Head of caudate nucleus (tissue), 42 donors: ENCODE results near the gene FRY.
"Not testable (repeated sequence)": the region's sequence is repeated elsewhere in the genome, so short reads cannot be mapped to it uniquely, and the experiment has no call there.

Experiments
- DNase-seq, 42 donors: peaks; one replicate each; pipeline versions ENCODE4 v3.0.0 to v3.0.0-alpha.2; 2020 to 2021; ENCODE audit warnings: mixed read lengths in 7 of 42
- intact Hi-C: fragments of 100-400 bp; cut with DNase I; formaldehyde crosslinking; loops from one replicate; pipeline ENCODE4 v1.15.0; 2022

Gene FRY

DNA sequence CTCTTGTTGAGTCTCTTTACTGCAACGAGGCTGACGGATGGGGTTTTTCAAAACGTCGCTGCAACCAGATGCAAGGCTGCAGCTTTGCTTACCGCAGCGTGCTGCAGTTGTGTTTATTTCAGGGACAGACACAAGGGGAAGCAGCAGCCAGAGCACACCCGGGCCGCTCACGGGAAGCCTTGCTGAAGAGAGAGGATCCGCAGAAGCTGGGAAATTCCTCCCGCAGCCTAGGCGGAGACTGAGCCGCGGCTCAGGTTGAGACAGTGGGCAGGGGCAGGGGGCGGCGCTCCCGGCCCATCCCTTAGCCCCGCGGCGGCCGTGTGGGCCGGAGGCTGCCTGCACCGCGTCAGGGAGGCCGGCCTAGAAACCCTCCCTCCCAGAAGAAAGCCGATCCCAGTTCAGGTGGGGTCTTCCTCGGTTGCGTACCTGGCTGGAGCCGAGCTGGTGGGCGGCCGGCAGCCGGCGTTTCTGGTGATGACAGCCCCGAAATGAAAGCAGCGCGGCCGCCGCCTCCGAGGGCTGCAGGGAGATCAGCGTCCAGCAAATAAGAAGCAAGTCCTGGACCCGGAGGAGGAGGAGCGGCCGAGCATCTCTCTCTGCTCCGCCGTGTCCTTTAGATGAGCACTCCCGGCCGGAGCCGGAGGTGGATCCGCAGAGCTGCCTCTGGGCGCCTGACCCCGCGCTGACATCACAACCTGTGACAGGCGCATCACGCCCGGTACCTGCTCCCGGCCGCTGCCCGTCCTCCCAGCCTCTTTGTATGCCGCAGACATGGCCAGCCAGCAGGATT lies at the start of gene FRY:
Gene FRY (plus strand): TSS at position 750 of the 790 bp plus-strand sequence. CDS start 22 bp downstream, at position 772.
- peak; percentile 41 to 86 (median 73) for DNase-seq
- intact Hi-C loops, result no loop called here

DNA sequence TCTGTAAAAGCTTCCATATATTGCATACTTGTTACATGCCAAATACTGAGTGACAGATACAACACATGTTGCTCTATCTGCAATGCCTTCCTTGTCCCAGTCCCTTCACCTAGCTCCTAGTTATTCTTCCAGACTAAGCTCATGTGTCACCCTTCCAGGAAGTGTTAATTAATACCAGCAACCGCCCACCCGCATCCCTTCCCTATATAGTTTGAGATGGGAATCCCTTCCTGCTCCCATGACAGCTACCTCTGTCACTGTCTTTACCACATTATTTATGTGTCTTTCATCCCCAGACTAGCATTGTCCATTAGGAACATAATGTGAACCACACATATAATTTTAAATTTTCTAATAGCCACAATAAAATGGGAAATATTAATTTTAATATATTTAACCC lies 49.5 kb upstream of the FRY start:
- DNase-seq, result no peak
- intact Hi-C loops, result no loop called here

DNA sequence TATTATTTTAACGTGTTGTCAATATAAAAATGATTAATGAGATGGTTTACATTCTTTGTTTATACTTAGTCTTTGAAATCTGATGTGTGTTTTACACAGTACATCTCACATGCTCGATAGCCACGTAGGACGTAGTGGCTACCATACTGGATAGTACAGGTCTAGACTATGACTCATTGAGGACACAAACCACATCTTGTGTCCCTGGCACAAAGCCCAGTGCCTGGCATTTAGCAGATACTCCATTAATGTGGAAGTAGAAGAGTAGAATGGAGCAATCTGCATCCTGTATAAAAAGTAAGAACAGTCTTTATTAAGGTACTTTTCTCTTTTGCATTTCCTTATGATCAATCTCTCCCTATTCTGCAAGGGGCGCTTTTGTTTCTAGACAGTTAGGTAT lies 49.0 kb upstream of the FRY start:
- intact Hi-C loops, result no loop called here
- DNase-seq, result peak in 4 of 42 donors; percentile 9 to 26 (median 15)

DNA sequence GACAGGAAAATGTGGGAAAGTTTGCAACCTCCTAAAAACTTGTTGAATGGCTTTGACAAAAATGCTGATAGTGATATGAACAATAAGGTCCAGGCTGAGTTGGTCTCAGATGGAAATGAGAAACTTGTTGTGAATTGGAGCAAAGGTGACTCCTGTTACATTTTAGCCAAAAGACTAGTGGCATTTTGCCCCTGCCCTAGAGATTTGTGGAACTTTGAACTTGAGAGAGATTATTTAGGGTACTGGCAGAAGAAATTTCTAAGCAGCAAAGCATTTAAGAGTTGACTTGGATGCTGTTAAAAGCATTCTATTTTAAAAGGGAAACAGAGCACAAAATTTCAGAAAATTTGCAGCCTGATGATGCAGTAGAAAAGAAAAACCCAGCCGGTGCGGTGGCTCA lies 47.9 kb upstream of the FRY start:
- intact Hi-C loops, DNase-seq: not testable (repeated sequence)

DNA sequence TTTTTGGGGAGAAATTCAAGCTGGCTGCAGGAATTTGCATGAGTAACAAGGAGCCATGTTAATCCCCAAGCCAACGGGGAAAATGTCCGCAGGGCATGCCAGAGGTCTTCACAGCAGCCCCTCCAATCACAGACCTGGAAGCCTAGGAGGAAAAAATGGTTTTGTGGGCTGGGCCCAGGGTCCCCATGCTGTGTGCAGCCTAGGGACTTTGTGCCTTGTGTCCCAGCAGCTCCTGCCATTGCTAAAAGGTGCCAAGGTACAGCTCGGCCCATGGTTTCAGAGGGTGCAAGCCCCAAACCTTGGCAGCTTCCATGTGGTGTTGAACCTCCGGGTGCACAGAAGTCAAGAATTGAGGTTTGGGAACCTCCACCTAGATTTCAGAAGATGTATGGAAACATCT lies 47.2 kb upstream of the FRY start:
- intact Hi-C loops, DNase-seq: not testable (repeated sequence)

DNA sequence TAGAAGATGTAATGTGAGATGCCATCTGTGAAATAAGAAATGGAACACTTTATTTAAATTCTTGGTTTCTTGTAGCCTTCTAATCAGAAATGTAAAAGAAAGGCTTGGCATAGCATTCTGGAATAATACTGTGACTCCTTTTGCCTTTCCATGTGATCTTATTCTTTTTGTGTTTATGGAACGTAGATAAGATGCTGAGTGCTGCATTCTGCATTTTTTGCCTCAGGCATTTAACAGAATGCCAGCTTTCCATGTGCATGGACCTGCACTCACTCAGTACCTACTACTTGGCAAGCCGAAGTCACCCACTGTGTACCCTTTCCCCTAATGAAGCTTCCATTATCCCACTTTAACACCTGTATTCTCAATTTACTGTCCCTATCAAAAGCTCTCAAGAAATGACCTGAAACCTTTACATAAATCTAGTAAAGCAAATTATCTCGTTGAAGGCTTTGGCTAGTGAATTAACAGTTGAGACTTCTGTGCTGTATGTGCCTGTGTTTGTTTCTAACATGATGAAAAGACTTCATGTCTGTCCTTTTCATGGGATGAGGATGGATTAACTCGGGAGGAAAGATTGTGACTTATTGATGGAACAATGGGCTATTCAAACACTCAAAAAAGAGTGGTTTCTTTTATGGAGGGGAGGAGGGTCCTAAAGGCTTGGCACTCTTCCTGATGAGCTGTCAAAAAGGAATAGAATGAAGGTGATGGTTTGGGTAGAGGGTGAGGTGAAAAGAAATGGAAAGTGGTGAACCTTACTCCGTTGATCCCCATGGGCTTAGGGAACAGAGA lies 44.7 kb upstream of the FRY start:
- no peak for DNase-seq
- intact Hi-C loops, result no loop called here

DNA sequence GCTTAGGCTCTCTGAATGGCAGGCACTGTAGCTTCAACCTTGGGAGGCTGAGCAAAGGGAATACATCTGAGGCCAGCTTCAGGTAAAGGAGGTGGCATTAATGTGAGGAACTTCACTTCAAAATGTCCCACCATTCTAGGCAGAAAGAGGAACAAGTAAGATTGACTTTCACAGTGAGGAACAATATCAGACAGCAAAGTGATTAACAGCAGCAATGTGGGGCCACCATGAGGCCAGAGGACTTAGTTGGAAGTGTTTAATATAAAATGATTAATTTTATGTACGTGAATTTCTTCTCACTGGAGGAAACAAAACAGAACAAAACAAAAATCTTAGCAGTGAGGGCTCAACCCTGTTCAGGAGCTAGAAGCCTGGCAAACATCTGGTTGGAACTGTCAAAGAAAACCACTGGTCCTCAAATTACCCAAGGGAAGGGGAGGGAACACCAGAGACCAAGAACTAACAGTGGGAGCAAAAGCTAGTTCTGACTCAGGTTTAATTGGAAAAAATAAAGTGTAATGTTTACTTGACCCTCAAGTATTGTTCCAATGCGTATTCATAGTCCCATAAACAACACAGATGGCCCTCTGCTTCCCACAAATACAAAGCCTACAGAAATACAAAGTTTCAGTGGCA lies 43.9 kb upstream of the FRY start:
- no peak for DNase-seq
- intact Hi-C loops, result no loop called here

DNA sequence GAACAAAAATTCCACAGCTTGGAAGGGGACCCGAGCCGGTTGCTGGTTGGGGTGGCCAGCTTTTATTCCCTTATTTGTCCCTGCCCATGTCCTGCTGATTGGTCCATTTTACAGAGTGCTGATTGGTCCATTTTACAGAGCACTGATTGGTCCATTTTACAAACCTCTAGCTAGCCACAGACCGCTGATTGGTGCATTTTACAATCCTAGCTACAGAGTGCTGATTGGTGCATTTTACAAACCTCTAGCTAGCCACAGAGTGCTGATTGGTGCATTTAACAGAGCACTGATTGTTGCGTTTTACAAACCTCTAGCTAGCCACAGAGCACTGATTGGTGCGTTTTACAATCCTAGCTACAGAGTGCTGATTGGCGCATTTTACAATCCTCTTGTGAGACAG lies 37.2 kb upstream of the FRY start:
- DNase-seq, intact Hi-C loops: not testable (repeated sequence)

DNA sequence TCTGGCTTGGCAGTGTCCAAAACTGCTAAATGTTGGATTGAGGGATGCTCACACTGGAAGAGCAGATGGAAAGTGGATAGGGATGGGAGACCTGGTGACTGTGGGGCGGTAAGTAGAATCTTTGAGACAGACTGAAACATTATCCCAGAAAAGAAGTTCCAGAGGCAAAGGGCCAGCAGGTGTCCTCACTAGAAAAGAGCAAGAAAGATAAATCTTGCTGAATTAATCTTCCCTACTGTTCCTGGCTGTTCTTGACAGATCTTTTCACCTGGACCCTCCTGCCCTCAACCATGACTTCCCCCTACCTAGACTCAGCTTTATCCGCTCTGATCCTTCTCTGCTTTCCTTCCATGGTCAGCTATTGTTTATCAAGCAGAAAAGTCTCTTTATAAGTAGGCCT lies 35.0 kb upstream of the FRY start:
- no peak for DNase-seq
- intact Hi-C loops, result no loop called here

DNA sequence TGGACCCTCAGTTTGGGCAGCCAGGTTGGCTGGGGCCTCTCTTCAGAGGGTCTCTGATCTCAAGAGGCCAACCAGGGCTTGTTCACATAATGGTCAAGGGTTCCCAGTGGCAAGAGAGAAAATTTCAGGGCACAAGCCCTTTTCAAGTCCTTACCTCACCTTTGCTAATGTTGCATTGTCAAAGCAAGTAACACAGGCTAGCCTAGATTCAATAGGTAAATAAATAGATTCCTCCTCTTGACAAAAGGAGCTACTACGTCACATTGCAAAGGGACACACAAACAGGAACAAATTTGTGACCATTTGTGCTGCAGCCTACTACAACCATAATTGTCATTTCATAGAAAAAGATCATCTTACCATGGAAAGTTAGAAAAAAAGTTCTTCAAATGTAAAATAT lies 33.9 kb upstream of the FRY start:
- DNase-seq, result no peak
- intact Hi-C loops, result no loop called here

DNA sequence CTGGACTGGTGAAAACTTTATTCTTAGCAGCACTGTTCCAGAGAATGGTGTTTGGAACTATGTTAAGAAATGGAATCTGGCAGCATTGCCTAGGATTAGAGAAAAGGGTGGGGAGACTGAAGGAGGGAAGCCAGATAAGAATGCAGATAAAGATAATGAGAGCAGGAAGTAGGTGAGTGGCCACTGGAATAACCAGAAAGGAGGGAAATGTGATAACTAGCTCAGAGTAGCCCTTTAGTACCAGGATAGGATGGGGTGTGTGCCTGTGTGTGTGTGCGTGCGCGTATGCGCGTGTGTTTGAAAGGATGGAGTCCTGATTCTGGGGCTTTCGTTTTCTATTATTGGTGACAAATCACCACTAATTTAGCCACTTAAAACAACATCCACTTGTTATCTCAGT lies 33.4 kb upstream of the FRY start:
- no peak for DNase-seq
- intact Hi-C loops, result no loop called here

DNA sequence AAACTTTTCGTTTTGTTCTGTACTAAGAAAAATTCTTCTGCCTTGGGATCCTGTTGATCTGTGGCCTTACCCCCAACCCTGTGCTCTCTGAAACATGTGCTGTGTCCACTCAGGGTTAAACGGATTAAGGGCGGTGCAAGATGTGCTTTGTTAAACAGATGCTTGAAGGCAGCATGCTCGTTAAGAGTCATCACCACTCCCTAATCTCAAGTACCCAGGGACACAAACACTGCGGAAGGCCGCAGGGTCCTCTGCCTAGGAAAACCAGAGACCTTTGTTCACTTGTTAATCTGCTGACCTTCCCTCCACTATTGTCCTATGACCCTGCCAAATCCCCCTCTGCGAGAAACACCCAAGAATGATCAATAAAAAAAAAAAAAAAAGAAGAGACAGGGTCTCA lies 30.8 kb upstream of the FRY start:
- intact Hi-C loops, DNase-seq: not testable (repeated sequence)

DNA sequence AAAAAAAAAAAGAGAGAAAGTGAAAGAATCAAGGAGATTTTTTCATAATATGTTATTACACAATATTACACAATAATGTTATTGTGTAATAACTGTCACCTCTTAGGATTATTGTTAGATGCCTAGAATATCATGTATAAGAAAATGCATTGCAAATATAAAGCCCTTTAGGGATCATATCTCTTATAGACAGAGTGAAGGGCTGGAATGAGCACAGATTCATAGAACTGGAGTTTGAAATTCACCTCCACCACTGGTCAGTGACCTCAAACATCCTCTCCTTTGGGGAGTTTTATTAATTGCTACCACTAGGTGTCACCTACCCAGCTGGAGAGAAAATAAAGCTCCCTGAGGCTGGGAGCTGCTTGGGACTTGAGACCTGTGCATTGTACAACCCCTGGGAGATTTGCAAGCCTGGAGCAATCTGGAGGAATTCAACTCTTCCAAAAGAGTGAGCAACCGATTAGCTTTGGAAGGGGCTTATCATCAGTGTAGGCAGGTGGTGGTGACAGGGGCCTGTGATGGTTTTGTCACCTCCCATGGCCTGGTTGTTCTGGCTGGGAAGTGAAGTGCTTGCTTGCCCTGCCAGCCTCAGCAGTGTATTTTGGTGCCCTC lies 30.3 kb upstream of the FRY start:
- DNase-seq, result peak in 1 of 42 donors; percentile 6

DNA sequence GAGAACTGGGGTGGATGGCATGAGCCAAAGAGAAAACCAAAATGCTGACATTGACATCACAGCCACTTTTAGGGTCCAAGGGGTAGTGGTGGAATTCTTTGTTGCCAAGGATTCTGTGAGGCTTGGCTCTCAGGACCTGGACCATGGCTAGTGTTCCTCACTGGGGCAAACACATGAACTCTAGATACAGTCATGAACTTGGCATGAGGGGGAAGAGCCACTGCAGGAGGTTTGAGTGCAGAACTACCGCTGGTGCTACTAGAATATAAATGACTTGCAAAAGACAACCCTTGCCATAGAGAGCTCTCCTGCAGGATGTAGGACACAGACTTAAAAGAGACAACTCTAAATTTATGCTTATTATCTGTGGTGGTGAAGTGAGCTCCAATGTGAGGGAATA lies 29.8 kb upstream of the FRY start:
- intact Hi-C loops, result no loop called here
- DNase-seq, result no peak

More for the DNA sequence above, 30.3 kb upstream of the FRY start:
- intact Hi-C loops, result no loop called here

DNA sequence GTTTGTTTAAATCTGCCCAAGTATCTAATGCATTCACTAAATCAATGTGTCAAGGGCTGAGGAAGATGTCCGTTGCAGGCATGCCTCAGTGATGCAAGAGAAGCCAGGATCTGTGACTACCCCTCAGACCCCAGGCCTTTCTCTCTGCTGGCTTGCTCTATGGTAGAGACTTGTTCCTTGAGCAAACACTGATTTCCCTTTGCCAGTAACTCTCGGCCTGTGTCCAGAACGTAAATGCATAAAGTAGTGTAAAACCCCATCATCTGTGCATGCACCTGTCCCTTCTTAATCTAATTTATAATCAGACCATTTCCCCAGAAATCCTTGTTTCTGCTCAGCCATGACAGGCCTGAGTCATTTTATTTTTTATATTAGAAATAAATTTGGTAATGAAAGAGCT lies 28.7 kb upstream of the FRY start:
- intact Hi-C loops, result no loop called here
- DNase-seq, result no peak

DNA sequence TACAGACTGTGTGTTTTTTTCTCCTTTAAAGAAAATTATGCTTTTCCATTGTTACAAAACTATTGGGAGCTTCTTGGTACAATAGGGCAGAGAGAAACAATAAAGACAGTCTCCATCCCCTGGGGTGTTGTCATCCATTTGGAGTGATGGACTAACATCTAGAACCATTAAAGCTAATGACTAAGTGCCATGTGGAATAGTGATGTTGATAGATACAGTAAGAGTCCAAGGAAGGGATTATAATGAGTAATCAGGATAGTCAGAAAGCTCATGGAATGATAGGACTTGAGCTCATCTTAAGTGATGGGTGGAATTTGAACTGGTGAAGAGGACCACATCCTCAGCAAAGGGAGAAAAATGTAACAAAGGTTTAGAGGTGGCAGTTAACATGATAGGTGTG lies 24.1 kb upstream of the FRY start:
- DNase-seq, result no peak
- intact Hi-C loops, result no loop called here

DNA sequence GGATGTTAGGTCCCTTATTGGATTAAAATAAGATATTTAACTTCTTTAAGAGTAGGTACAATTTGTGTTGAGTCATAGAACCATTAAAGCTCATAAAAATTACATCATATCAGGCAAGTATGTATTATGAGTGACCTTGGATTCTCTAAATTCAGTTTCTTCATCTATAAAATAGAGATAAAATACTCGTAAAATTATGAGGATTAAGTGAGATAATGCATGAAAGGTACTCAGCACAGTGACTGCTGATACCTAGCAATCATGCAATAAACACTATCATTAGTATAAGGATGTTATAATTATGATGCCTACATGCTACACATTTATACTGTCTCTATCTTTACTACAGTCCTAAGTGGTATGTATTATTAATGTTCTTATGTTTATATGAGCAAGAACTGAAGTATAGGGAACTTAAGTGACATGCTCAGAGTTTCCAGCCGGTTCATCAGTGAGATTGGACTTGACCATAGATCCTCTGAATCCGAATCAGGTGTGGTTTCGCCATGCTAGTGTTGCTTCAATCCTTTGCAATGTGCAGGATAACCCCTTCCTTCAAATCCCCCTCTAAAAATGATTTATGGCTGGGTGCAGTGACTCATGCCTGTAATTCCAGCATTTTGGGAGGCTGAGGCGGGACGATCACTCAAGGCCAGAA lies 22.9 kb upstream of the FRY start:
- DNase-seq, result no peak
- intact Hi-C loops, result no loop called here

DNA sequence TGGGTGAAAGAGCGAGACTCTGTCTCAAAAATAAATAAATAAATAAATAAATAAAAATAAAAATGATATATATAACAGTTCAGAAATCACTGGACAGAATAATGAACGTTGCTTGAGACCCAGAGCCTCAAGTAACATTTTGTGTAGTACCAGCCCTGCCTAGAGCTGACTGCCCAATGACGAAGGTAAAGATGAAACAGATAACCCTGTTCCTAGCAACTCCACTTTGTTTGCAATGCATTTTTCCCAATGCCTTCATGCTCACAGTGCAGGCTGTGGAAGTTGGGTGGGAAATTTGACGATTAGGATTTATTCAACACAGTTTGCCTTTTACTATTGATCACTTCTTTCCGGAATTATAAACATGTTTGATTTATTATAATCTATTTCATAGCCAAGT lies 22.2 kb upstream of the FRY start:
- no peak for DNase-seq
- intact Hi-C loops, result no loop called here

DNA sequence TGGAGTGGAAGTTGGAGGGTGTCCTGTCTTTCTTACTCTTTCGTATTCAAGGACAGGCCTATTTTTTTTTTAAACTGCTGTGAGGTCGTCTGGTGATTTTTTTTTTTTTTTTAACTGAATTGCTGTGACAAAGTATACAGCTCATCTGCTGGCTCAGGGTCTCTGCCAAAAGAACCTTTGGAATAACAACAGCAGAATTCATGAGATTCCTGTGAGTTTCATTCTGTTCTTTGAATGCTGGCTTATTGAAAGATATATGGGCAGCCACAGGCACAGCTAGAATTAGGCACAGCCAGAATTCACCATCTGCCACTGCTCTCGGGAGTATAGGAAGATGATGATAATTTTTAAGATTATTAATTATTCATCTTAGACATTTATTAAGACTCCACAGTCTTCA lies 21.4 kb upstream of the FRY start:
- intact Hi-C loops, result loop anchor here (10.0 kb wide), 1 partner anchor 105 kb away; no protein-coding TSS in a partner anchor
- DNase-seq, result no peak
